Endothelial cell (in vitro differentiated cells): ENCODE measurements around the gene GAS7. TPM values are rescaled to one million over a fixed set of nuclear protein-coding genes. Genes with fewer than 3 reads are reported as not detected.
A peak's percentile ranks its signal among the peaks of the same experiment; 100 is the strongest.

ENCODE experiments used
- DNase-seq: peaks from one replicate; pipeline ENCODE4 v3.0.0; 2021; ENCODE audit warnings: low spot score
- H3K27ac Mint-ChIP-seq: one replicate; pipeline ENCODE4 v1.8.0; 2021; ENCODE audit warnings: mixed read lengths, inconsistent platforms; ENCODE audit not compliant: unreplicated experiment
- H3K27me3 Mint-ChIP-seq: one replicate; pipeline ENCODE4 v1.8.0; 2021; ENCODE audit warnings: mild to moderate bottlenecking, moderate library complexity, mixed read lengths, inconsistent platforms; ENCODE audit not compliant: unreplicated experiment
- H3K36me3 Mint-ChIP-seq: one replicate; pipeline ENCODE4 v1.8.0; 2021; ENCODE audit warnings: mild to moderate bottlenecking, low read depth, mixed read lengths, inconsistent platforms; ENCODE audit not compliant: unreplicated experiment
- H3K4me1 Mint-ChIP-seq: one replicate; pipeline ENCODE4 v1.8.0; 2021; ENCODE audit warnings: mild to moderate bottlenecking, mixed read lengths, inconsistent platforms; ENCODE audit not compliant: unreplicated experiment
- H3K4me3 Mint-ChIP-seq: one replicate; pipeline ENCODE4 v1.8.0; 2021; ENCODE audit warnings: mild to moderate bottlenecking, mixed read lengths, inconsistent platforms; ENCODE audit not compliant: unreplicated experiment
- H3K9me3 Mint-ChIP-seq: one replicate; pipeline ENCODE4 v1.8.0; 2021; ENCODE audit warnings: mixed read lengths, inconsistent platforms; ENCODE audit not compliant: unreplicated experiment
- CTCF ChIP-seq: fragments of 200-600 bp; sonication (generic); IDR thresholded peaks from one replicate; pipeline ENCODE4 v1.5.0; 2021; ENCODE audit warnings: antibody characterized with exemption; ENCODE audit not compliant: unreplicated experiment
- total RNA-seq: library from RNA; stranded (reverse); fragmentation: NEBNext Ultra II Directional; extraction: Animal tissue kit (Norgen Biotek cat#: 25700); gene quantifications from one replicate; pipeline ENCODE4 v1.2.1, GENCODE V29; 2021; ENCODE audit not compliant: unreplicated experiment

Gene GAS7
- total RNA-seq, 1 donor from 2014 or later: 7.0 TPM

GRCh38 chr17:9929871-9930270 lies 268.5 kb downstream of the GAS7 start:
- H3K9me3 Mint-ChIP-seq: no peaks in the 10 kb centered on the region
- no peak overlapping the region for H3K27ac Mint-ChIP-seq
- no peak for DNase-seq
- H3K4me1 Mint-ChIP-seq: no peaks in the 10 kb centered on the region
- no peak for TF ChIP-seq CTCF
- H3K27me3 Mint-ChIP-seq: peaks cover 1% of the 10 kb centered on the region
- H3K36me3 Mint-ChIP-seq: no peaks in the 10 kb centered on the region
- H3K4me3 Mint-ChIP-seq: no peak overlapping the region

- no peak overlapping the region for H3K4me3 Mint-ChIP-seq
- no peaks in the 10 kb centered on the region for H3K36me3 Mint-ChIP-seq
- DNase-seq: peak; percentile 59
Observed at GRCh38 chr17:9928601-9929333, 269.6 kb downstream of the GAS7 start.

GRCh38 chr17:9926150-9926804 lies 272.1 kb downstream of the GAS7 start:
- Mint-ChIP-seq H3K27ac (no peak overlapping the region), H3K4me1 (no peaks in the 10 kb centered on the region), H3K9me3 (no peaks in the 10 kb centered on the region), H3K27me3 (no peaks in the 10 kb centered on the region), H3K4me3 (no peak overlapping the region), H3K36me3 (no peaks in the 10 kb centered on the region)
- no peak for TF ChIP-seq CTCF
- DNase-seq: no peak

More at GRCh38 chr17:9928601-9929333, 269.6 kb downstream of the GAS7 start:
- H3K4me1 Mint-ChIP-seq: no peaks in the 10 kb centered on the region
- peaks cover under 1% of the 10 kb centered on the region for H3K27me3 Mint-ChIP-seq
- H3K9me3 Mint-ChIP-seq: no peaks in the 10 kb centered on the region
- peak; percentile 58 for TF ChIP-seq CTCF
- H3K27ac Mint-ChIP-seq: no peak overlapping the region

GRCh38 chr17:9925457-9925856 lies 272.9 kb downstream of the GAS7 start:
- H3K36me3 Mint-ChIP-seq: no peaks in the 10 kb centered on the region

More at GRCh38 chr17:9925457-9925856, 272.9 kb downstream of the GAS7 start:
- Mint-ChIP-seq H3K9me3 (no peaks in the 10 kb centered on the region), H3K27me3 (no peaks in the 10 kb centered on the region), H3K4me3 (no peak overlapping the region), H3K4me1 (no peaks in the 10 kb centered on the region), H3K27ac (no peak overlapping the region)
- TF ChIP-seq CTCF: no peak
- DNase-seq: no peak
